Stimulated activated CD4-positive, alpha-beta T cell treated with anti-CD3 and anti-CD28 coated beads, TNF-alpha, amount 100 ng/mL, for 1 hour (primary cell): ENCODE data around the gene ISCU.
"Not testable (repeated sequence)": the region's sequence is repeated elsewhere in the genome, so short reads cannot be mapped to it uniquely, and the experiment has no call there.

Source experiments
- DNase-seq, 3 donors: peaks; one replicate each; pipeline ENCODE4 v3.0.0-alpha.2; 2020; ENCODE audit warnings: low read depth in 3 of 3, low spot score in 1 of 3

Gene ISCU

DNA sequence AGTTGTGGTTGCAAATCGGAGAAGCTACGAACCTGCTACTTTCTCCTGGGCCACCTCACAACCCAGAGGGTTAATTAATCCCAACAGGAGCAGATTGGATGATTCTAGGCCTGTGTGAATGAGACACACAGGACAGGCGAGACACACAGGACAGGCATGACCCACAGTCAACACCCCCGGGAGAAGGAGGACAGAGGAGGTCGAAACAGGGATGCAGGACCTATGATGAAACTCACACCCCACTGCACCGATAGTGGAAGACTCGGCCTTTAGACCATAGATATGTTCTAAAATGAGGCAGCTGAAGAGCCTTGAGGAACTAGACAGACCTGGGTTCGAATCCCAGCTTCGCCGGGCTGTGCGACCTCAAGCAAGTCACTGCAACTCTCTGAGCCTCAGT, 23.9 kb downstream of the ISCU start:
- no peak for DNase-seq

DNA sequence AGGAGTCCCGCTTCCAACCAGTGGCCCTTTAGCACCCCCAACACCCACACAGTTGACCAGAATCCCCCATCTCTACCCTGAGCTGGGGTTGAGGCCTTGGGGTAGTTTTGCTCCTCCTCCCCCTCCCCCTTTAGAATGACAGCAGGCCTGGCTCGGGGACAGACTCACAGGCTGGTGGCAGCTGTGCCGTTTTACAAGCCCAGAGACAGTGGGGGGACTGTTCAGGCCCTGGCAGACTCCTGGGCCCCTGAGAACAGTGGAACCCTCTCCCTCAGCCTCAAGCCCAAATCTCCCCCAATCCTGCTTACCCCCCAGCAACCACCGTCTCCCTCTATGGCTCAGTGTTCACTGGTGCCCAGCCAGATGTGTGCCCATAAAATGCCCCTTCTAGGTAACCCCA, 25.4 kb downstream of the ISCU start:
- no peak for DNase-seq

DNA sequence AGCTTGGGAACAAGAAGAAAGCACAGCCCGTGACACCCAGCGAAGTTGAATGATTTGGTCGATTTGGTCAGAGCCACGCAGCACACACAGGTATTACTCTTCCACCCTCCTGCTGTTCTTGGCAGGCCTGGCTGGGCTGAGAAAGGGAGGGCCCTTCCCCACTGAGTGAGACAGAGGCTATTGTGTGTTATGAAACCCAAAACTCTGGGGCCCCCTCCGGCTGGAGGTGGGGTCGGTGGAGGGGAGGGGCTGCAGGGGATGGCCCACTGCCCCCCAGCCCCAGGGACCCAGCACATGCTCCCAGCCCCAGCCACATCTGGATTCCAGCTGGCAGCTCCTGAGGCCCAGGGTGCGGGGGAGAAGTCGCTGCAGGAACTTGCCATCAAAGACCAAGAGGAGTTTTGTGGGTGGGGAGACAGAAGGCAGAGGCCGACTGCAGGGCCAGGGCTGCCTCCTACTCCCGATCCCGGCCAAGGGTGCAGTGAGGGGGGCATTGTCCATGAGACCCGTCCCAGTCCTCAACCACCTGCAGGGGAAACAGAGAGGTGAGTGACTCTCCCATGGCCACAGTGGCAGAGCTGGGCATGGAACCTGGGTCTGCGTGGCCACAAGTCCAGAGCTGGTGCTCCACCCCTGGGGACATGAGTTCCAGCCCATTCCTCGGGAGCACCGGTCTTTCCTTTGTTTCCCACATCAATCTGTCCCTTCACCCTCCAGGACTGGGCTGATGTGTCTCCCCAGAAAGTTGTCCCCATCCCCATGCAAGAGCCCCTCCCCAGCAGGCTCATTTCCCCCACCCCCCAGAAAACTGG, 26.8 kb downstream of the ISCU start:
- DNase-seq: no peak

DNA sequence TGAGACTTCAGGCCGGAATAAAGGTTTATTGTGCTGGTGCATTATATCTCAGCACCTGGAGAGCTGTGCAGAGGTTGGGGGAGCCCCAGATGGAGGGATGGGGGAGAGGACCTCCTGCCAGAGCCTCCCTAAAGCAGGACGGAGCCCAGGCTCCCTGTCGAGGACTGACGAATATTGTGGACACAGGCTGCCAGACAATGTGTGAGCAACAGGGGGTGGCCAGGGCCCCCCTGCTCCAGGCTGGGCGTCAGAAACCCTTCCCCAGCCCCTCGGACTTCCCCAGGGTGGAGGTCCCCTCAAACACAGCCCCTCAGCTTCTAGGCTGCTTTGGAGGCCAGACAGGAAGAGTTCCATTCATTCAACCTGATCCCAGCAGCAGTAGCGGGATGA, 27.4 kb downstream of the ISCU start:
- no peak for DNase-seq

DNA sequence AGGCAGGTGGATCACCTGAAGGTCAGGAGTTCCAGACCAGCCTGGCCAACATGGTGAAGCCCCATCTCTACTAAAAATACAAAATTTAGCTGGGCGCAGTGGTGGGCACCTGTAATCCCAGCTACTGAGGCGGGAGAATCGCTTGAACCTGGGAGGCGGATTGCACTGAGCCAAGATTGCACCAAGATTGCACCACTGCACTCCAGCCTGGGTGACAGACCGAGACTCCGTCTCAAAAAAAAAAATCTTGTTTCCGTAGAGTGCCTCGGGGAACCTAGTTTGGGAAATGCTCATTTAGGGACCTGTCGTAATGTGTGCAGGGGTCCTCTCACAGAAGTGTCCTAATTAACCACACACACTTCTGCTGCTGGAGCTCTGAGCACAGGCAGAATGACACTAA, 28.1 kb downstream of the ISCU start:
- not testable (repeated sequence) for DNase-seq

DNA sequence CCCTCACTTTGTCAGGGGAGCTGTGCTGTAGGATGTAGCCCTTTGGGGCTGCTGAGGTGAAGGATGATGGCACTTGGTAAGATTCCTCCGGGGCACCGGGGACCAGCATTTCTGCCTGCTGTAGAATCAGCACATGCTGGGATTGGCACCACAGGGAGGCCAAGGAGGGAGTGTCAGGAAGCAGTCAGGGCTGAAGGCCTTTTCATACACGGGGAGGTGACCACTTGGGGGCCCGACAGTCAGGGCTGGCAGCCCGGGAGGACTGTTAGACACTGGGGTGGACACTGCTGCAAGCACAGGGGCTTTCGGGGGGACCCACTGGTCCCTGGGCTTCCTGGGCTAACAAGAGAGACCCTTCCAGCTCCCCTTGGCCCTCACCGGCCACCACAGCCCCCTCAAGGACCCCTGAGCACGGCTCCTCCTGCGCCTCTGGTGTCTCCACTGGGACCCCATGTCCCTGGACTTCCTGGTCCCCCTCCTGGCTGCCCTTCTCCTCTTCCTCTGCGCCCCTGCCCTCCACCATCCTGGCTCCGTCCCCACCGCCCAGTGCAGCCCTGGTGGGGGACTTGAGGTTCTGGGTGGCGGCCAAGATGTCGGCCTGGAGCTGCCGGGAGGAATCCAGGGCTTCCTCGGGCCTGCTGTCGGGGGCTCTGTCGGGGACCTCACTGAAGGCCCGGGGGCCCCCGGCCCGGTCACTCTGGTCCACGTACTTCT, 29.0 kb downstream of the ISCU start:
- DNase-seq: no peak

DNA sequence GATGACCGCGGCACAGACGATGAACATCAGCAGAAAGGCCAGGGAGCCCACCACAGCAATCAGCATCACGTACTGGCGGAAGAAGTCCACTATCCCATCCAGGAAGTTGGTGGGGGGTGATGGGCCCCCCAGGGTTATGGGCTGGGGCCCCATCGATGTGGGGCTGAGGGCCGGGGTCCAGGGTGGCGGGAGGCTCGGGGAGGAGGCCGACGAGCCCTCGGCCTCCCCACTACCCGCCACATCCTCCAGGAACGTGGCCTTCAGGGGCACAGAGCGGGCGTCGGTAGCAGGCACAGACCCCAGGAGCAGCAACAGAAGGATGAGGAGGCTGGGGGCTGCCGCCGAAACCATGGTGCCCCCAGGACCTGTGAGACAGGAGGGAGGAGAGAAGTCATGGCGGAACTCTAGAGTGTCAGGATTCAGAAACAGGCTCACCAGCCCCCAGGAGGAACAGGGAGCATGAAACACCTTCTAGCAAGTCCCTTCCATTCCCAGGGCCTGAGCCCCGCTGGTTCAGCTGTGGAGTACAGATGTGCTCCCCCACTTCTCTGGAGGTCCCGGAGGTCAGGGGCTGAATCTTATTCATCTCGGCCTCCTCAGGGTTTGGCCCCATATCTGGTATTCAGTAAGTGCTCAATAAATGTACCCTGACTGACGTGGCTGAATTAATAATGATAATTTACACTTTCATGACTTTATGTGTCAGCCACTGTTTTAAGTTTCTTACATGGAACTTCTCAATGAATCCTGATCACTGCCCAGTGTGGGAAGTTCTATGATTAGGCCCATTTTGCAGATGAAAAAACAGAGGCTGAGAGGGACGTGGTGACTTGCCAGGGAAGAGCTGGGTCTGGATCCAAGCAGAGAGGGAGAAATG, 29.9 kb downstream of the ISCU start:
- DNase-seq: no peak

DNA sequence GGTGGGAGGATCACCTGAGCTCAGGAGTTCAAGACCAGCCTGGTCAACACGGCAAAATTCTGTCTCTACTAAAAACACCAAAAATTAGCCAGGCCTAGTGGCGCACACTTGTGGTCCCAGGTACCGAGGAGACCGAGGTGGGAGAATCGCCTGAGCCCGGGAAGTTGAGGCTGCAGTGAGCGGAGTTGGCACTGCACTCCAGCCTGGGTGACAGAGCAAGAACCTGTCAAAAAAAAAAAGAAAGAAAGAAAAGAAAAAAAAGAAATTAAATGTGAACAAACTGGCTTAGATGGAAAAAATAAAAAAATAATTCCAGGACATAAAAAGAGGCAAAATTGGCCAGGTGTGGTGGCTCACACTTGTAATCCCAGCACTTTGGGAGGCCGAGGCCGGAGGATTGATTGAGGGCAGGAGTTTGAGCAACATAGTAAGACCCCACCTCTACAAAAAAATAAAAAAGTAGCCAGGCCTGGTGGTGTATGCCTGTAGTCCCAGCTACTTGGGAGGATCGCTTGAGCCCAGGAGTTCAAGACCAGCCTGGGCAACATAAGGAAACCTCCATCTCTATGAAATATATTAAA, 32.0 kb downstream of the ISCU start:
- DNase-seq: no peak

DNA sequence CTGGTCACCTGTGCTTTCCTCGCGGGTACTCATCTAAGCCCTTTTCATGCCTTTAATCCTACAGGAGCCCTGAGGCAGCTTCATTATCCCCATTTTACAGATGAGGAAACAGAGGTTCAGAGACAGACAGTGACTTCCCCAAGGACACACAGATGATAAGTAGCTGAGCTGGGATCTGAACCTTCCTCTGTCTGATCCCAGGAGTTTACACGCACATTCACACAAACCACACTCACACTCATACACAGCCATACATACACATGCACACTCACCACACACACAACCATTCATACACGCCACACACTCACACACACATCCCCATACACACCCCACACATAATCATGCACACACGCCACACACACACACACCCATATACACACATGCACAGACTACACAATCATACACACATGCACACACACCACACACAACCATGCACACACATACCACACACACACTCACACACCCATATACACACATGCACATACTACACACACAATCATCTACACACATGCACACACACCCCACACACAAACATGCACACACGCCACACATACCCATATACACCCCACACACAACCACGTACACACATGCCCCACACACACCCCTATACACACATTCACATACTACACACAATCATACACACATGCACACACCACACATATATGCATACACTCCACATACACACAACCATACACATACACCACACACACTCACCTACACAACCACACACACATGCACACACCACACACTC, 32.7 kb downstream of the ISCU start:
- DNase-seq: no peak

DNA sequence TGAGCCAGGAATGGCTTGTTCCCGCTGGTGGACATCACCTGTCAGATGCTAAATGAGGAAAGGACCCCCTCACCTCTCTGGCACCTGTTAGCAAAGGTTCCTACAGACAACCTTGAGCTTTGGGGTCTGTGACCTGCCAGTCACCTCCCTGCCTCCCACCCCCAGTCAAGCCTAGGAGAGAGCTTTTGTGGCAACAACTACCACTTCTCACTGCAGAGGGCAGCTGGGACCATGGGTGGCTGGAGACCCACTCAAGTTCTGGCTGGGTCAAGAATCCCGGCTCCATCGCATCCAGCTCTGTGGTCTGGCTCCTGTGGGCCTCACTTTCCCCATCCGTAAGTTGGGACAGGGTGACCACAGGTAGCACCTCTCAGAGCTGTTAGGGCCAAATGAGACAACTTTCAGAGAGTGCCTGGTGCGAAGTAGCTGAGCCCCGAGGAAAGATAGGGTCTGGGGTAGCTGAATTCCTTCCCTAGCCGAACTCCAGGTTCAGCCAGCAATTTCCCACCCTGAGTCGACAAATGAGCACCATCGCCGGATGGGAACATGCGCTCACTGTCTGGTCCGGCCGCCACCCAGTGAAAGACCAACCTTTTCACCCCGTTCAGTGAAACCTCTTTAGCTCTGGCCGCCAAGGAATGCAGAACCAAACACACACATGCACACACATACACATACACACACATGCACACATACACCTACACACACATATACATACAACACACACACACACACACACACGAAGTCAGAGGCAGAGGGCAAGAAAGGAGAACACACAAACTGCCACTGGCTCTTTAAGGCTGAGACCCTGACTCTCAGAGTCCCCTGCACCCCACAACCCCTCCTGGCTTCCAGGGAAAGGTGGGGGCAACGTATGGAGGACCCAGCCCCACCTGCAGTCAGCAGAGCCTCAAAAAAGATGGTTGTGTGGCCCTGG, 33.6 kb downstream of the ISCU start:
- no peak for DNase-seq

DNA sequence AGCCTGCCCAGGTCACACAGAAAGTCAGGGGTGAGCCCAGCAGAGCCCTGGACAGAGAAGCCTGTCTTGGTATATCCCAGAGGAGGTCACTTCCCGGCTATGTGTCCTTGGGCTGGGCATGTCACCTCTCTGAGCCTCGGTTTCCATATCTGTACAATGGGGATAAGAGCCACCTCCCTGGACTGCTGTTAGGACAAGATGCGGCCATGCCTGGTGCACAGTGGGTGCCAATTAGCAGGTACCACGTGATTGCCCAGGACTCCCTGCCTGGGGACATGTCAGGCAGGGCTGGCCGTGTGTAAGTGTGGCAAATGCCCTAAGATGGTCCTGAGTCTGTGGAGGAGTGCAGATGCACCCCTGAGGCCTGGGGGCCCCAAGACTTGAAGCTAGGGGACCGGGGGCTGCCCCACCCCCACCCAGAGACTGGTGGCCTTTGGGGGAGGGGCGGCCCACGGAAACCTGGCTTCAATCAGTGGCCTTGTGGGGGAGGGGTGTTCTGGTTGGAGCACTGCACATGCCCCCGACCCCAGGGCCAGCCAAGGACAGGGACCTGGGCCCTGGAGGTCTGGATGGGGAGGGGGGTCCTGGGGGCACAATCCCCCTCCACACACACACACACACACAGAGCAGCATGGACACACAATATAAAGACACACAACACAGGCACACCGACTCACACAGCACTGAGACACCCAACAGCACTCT, 34.6 kb downstream of the ISCU start:
- DNase-seq: no peak

DNA sequence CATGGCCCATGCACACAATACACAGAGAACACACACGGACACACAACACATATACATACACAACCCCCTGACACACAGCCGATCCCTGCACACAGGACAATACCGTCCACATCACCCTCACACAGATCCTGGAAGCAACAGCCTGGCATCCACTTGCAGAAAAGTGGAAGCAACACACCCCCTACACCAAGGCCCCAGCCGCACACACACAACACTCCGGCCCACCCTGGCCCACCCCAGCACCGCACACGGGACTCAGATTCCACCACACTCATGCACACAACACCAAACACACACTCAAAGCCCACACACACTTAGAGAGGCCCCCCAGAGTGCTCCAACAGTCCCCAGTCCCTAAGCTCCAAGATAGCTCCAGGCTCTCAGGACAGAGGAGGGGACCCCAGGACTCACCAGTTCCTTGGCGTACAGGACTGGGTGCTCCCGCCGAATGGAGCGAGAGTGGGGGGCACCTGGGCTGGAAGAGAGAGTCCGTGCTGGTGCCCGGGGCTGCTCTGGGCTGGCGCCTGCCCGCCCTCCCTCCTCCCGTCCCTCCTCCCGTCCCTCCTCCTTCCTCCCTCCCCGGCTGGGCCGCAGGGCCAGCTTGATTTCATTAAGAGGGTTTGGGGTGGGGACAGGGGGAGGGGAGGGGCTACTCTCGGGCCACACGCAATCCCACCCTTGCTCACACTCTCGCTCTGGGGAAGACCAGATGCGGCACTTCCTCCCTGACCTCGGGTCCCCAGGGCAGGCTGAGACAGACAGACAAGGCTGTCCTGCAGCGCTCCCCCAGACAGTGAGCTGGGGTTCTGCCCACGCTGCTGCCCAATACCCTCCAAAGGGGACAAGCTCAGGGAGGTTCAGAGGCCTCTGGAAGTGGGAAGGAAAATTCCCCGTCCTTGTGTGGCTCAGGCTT, 35.4 kb downstream of the ISCU start, which contains the start of gene TMEM119:
Gene TMEM119, minus strand, starts transcription at position 526 of the 913 bp plus-strand sequence. CDS start 5,701 bp downstream, outside the sequence.
- no peak for DNase-seq

DNA sequence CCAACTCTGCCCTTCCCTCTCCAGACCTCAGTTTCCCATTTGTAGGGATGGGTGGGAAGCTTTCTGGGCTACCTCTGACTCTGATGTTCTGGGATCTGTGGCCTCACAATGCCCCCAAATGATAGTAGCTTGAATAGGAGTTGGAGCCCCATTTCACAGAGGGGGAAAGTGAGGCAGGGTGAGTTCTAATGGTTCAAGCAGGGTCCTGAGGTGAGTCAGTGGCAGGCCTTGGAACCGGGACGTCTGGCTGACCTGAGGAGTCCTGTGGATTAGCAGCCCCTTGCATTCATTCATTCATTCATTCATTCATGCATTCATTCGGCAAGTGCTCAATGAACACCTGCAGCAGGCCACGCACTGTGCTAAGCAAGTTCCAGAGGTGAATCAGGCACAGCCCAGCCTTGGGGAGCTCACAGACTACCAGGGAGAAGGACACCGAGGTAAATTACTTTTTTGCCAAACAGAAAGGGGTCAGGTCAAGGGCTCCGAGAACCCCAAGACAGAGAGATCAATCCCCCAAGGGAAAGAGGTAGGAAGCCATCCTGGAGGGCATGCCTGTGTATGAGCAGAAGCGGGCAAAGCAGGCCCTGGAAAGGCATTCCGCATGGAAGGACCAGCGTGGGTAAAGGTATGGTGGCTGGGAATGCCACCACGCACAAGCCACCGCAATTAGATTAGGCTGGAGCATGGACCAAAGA, 36.3 kb downstream of the ISCU start:
- DNase-seq: no peak

DNA sequence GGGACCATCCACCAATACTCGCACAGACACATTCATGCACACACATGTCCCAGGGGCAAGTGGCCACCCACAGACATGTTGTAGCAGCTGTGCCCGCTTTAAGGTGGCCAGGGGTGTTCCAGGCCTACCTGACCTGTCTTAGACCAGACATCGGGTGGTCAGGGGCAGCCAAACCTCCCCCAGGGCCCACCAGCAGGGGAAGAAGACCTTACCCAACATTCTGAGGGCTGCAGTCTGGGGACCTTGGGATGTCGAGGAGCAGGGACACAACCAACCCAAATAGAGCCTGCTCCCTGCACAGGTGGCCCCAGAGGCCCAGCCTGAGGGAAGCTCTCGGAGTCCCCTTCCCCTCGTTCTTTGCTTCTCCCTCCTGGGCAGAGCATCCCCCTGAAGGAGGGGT, 37.1 kb downstream of the ISCU start:
- DNase-seq: no peak

DNA sequence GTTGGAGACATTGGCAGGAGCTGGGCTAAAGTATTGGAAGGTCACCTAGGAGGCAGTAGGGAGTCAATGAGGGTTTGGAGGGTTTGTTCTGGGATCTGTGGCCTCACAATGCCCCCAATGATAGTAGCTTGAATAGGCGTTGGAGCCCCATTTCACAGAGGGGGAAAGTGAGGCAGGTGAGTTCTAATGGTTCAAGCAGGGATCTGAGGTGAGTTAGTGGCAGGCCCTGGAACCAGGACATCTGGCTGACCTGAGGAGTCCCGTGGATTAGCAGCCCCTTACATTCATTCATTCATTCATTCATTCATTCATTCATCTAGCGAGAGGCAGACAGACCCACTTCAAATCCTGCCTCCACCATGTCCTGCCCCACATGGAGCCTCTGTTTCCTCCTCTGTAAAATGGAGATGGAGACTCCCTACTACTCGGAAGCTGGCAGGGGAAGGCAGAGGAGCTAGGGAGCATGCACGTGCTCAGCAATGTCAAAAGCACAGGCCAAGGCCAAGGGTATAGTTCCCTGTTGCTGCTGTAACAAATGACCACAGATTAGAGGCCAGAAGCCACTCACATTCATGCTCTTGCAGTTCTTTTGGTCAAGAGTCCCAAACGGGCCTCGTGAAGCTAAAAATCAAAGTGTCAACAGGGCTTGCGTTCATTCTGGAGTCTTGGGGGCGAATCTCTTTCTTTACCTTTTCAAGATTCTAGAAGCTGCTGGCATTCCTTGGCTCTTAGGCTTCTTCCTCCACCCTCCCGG, 37.7 kb downstream of the ISCU start:
- DNase-seq: no peak

DNA sequence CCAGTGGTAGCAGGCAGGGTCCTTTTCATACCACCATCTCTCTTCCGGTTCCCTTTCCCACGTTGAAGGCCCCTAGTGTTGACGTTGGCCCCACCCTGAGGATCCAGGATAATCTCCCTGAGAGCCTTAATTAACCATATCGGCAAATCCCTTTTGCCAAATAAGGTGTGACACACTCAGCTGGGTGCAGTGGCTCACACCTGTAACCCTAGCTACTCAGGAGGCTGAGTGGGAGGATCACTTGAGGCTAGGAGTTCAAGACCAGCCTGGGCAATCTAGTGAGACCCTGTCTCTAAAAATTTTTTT, 38.3 kb downstream of the ISCU start:
- no peak for DNase-seq
